Gastrocnemius medialis (tissue), 4 donors: ENCODE measurements around the gene RXFP2. TPM values are rescaled to one million over a fixed set of nuclear protein-coding genes. Genes with fewer than 3 reads are reported as not detected.

Source experiments
- ATAC-seq, 2 donors: fragments of 150-250 bp; one replicate each; pipeline ENCODE4 v1.9.1; 2016
- DNase-seq, 2 donors: peaks; one replicate each; pipeline ENCODE4 v3.0.0-alpha.2; 2019
- H3K27ac ChIP-seq, 4 donors: fragments of 200-600 bp; sonication (generic); 1 replicate in 1 of 4; 2 replicates in 3 of 4; pipeline ENCODE4 v1.5.1; 2016 to 2018; ENCODE audit warnings: mild to moderate bottlenecking in 2 of 4, moderate library complexity in 1 of 4
- H3K27me3 ChIP-seq, 3 donors: fragments of 200-600 bp; sonication (generic) in 2 of 3; 1 replicate in 1 of 3; 2 replicates in 2 of 3; pipeline versions ENCODE4 v1.5.1 to v1.6.0; 2016 to 2019; ENCODE audit warnings: mild to moderate bottlenecking in 1 of 3, moderate library complexity in 1 of 3
- H3K36me3 ChIP-seq, 2 donors: fragments of 200-600 bp; sonication (generic) in 1 of 2; one replicate each; pipeline ENCODE4 v1.5.1; 2017 to 2018
- H3K4me1 ChIP-seq, 2 donors: fragments of 200-600 bp; sonication (generic) in 1 of 2; one replicate each; pipeline ENCODE4 v1.5.1; 2016 to 2017; ENCODE audit warnings: mild to moderate bottlenecking in 2 of 2
- H3K4me3 ChIP-seq, 4 donors: fragments of 200-600 bp; sonication (generic) in 3 of 4; 1 replicate in 1 of 4; 2 replicates in 3 of 4; pipeline ENCODE4 v1.5.1; 2016 to 2019; ENCODE audit warnings: mild to moderate bottlenecking in 2 of 4
- H3K9me3 ChIP-seq, 3 donors: fragments of 200-600 bp; sonication (generic) in 2 of 3; 1 replicate in 1 of 3; 2 replicates in 2 of 3; pipeline ENCODE4 v1.5.1; 2016 to 2019
- CTCF ChIP-seq, 5 experiments: fragments of 450-650 bp in 3 of 5; fragments of 200-600 bp in 2 of 5; sonication (generic) in 2 of 5; IDR thresholded peaks in 4 of 5; conservative IDR thresholded peaks in 1 of 5; 1 replicate in 4 of 5; 2 replicates in 1 of 5; pipeline ENCODE4 v1.5.1; 2016 to 2019; ENCODE audit warnings: antibody characterized with exemption in 5 of 5, mild to moderate bottlenecking in 3 of 5, moderate library complexity in 3 of 5
- POLR2A ChIP-seq, 2 donors: fragments of 450-650 bp; IDR thresholded peaks; one replicate each; pipeline ENCODE4 v1.6.1; 2017; ENCODE audit warnings: antibody characterized with exemption in 2 of 2, mild to moderate bottlenecking in 2 of 2, moderate library complexity in 2 of 2
- in situ Hi-C, 4 donors: fragments of 200-750 bp; cut with MboI; loops; one replicate each; pipeline versions ENCODE4 v1.15.0 to v1.8.0; 2017; ENCODE audit warnings: low sequenced_read_pairs in 4 of 4
- intact Hi-C: fragments of 100-400 bp; cut with DNase I; formaldehyde crosslinking; loops from one replicate; pipeline ENCODE4 v1.15.1; 2023; ENCODE audit warnings: low total_unique reads
- total RNA-seq, 4 donors: library from RNA; depleted of rRNA; stranded (reverse); fragments of >200 nt; gene quantifications; one replicate each; pipeline versions ENCODE4 v1.1.0 to v1.2.3, GENCODE V29; 2016

Gene RXFP2
- total RNA-seq, 4 donors from 2014 or later, result 0.27 to 0.42 TPM; not detected in 2

DNA sequence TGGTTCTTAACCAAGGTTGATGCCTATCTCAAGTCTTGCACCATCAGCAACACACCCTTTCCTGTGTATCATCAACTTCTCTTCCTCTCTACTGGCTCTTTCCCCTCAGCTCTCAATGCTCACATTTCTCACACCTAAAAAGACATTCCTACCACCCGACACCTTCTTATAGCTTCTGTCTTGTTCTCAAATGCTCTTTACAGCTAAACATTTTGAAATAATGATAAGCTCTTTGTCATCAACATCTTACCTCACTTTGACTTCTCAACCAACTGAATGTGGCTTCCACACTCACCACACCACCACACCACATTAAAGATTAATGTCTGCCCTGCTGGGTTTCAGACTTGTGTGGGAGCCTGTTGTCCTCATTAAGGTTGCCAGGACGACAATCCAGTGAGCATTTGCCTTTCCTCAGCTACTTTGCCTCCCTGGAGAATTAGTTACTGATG lies 67.8 kb downstream of the RXFP2 start:
- intact Hi-C loops (no loop called here), in situ Hi-C loops (no loop called here)
- TF ChIP-seq CTCF (IDR thresholded peaks at IDR 0.05 in 4 of 5, conservative IDR thresholded peaks at IDR 0.05 in 1 of 5) (no peak), POLR2A (IDR thresholded peaks at IDR 0.05) (no peak)
- no peak for ATAC-seq
- no peak for DNase-seq
- Histone ChIP-seq H3K27ac (no peak overlapping the region), H3K9me3 (no peaks in the 10 kb centered on the region), H3K4me1 (no peaks in the 10 kb centered on the region), H3K36me3 (no peaks in the 10 kb centered on the region), H3K4me3 (no peak overlapping the region), H3K27me3 (no peaks in the 10 kb centered on the region)

DNA sequence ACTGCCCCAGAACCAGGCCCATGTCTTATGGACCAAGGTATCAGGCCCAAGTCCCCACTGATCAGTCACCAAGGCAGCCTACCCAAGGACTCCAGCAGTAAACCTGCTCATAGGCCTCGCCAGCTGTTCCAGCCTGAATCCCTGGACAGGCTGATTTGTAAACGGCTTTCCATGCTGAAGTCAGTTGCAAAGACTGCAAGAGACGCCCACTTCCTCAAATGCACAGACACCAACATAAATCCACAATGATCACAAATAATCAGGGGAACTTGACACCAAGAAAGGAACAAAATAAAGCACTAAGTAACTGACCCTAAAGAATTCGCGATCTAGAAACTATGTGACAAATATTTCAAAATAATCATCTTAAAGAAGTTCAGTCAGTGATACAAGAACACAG lies 75.2 kb downstream of the RXFP2 start:
- intact Hi-C loops (no loop called here), in situ Hi-C loops (no loop called here)
- TF ChIP-seq CTCF (IDR thresholded peaks at IDR 0.05 in 4 of 5, conservative IDR thresholded peaks at IDR 0.05 in 1 of 5), result no peak
- no peak overlapping the region for H3K27ac ChIP-seq
- no peaks in the 10 kb centered on the region for H3K27me3 ChIP-seq
- H3K9me3 ChIP-seq, result no peaks in the 10 kb centered on the region
- H3K4me1 ChIP-seq, result no peaks in the 10 kb centered on the region
- no peak overlapping the region for H3K4me3 ChIP-seq
- no peak for ATAC-seq
- no peak for DNase-seq
- no peaks in the 10 kb centered on the region for H3K36me3 ChIP-seq

- Histone ChIP-seq H3K27me3 (no peaks in the 10 kb centered on the region), H3K4me1 (no peaks in the 10 kb centered on the region), H3K27ac (no peak overlapping the region), H3K4me3 (no peak overlapping the region), H3K36me3 (no peaks in the 10 kb centered on the region), H3K9me3 (no peaks in the 10 kb centered on the region)
- TF ChIP-seq CTCF (IDR thresholded peaks at IDR 0.05 in 4 of 5, conservative IDR thresholded peaks at IDR 0.05 in 1 of 5), result no peak
- TF ChIP-seq POLR2A (IDR thresholded peaks at IDR 0.05), result no peak
- no peak for ATAC-seq
- DNase-seq, result no peak
- in situ Hi-C loops, result no loop called here
- intact Hi-C loops, result no loop called here
Observed at GRCh38 chr13:31815361-31816144, 76.2 kb downstream of the RXFP2 start.

GRCh38 chr13:31818236-31818635 lies 78.9 kb downstream of the RXFP2 start:
- H3K27me3 ChIP-seq, result no peaks in the 10 kb centered on the region
- in situ Hi-C loops (no loop called here), intact Hi-C loops (no loop called here)
- DNase-seq (no peak), ATAC-seq (no peak)
- H3K36me3 ChIP-seq, result no peaks in the 10 kb centered on the region
- H3K4me1 ChIP-seq, result no peaks in the 10 kb centered on the region
- TF ChIP-seq CTCF (IDR thresholded peaks at IDR 0.05 in 4 of 5, conservative IDR thresholded peaks at IDR 0.05 in 1 of 5) (no peak), POLR2A (IDR thresholded peaks at IDR 0.05) (no peak)
- H3K27ac ChIP-seq, result no peak overlapping the region
- H3K4me3 ChIP-seq, result no peak overlapping the region
- no peaks in the 10 kb centered on the region for H3K9me3 ChIP-seq
